ENCODE data around the gene LPAR5. TPM values are rescaled to one million over a fixed set of nuclear protein-coding genes. Genes with fewer than 3 reads are reported as not detected.

LPAR5 gene
- total RNA-seq, 3 donors from 2014 or later = 3.8 to 5.5 (median 5.1) TPM

DNA sequence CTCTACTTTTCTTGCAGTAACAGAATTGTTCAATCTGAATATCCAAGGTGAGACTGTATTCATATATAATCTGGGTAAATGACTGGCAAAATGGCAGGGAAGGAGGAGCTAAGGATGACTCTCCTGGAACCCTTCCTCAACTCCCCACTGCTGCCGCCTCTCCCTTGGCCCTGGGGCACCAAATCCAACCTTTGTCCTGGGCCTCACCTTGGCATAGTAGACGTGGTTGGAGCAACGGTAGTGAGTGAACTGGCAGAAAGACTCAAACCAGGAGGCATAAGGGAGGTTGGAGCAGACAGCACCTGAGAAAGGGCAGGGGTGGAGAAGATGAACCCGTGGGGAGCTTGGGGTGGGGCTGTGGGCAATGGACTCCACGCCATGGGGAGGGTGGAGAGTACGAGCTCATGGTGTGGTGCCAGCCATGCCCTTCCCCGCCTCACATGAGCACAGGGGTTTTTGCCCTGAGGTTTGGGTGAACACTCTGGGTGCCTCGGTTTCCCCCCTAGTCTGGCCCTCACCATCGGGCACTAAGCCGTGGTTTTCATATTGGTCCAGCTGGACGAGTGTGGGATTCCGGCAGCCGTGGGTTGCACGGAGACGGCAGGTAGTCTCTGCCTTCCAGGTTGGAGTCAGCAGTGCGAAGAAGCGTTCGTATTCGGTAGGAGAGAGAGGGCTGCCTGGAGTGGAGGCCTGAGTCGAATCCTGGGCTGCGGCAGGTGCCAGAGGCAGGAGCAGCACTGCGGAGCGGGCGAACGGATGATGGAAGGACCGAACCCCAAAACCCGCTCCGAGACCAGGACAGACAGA, 10.7 kb upstream of the LPAR5 start:
- Mint-ChIP-seq H3K27me3 (ENCODE audit: low read depth) (no peaks in the 10 kb centered on the region), H3K4me1 (ENCODE audit: low read depth) (peaks cover 14% of the 10 kb centered on the region), H3K4me3 (peak overlapping the region; percentile 65), H3K9me3 (peaks cover 18% of the 10 kb centered on the region), H3K36me3 (ENCODE audit: insufficient read depth) (peaks cover 22% of the 10 kb centered on the region)
- DNase-seq (no peak), ATAC-seq (no peak)

DNA sequence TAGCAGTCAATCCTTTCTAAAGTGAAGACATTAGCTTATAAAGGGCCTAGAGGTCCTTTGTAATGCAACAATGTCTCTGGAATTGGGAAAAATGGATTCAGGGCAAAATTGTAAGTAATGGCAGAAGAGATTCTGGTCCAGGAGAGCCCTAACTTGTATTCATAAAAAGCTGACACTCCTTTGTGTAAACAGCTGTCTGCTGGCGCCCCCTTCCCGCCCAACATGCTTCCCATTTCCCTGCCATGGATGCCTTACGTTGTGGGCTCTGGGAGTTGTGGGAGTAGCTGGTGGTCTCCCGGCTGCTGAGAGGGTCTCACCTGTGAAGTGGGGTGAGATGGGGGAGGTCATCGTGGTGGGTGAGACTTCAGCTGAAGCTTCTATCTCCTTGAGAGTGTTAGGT, 9.1 kb upstream of the LPAR5 start:
- Mint-ChIP-seq H3K27me3 (ENCODE audit: low read depth) (no peaks in the 10 kb centered on the region), H3K36me3 (ENCODE audit: insufficient read depth) (peaks cover 15% of the 10 kb centered on the region), H3K9me3 (peaks cover 18% of the 10 kb centered on the region), H3K4me1 (ENCODE audit: low read depth) (peaks cover 14% of the 10 kb centered on the region), H3K4me3 (no peak overlapping the region)
- DNase-seq (no peak), ATAC-seq (no peak)

DNA sequence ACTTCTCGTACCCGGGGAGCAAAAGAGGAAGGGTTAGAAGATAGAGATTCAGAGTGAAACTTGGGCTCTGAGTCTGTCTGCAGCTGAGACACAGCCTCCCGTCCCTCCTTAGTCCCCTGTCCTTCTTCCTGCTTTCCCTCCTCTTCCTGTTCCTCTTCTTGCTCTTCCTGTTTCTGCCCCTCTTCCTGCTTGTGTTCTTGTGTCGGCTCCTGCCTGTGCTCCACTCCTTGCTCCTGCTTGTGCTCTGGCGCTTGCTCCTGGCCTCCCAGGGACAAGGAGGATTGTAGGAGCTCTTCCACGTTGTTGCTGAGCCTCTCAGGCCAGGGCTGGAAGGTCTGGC, 8.5 kb upstream of the LPAR5 start:
- no peak for ATAC-seq
- Mint-ChIP-seq H3K36me3 (ENCODE audit: insufficient read depth) (peaks cover 15% of the 10 kb centered on the region), H3K4me1 (ENCODE audit: low read depth) (peaks cover 14% of the 10 kb centered on the region), H3K9me3 (peaks cover 18% of the 10 kb centered on the region), H3K27me3 (ENCODE audit: low read depth) (no peaks in the 10 kb centered on the region), H3K4me3 (no peak overlapping the region)
- DNase-seq = no peak

DNA sequence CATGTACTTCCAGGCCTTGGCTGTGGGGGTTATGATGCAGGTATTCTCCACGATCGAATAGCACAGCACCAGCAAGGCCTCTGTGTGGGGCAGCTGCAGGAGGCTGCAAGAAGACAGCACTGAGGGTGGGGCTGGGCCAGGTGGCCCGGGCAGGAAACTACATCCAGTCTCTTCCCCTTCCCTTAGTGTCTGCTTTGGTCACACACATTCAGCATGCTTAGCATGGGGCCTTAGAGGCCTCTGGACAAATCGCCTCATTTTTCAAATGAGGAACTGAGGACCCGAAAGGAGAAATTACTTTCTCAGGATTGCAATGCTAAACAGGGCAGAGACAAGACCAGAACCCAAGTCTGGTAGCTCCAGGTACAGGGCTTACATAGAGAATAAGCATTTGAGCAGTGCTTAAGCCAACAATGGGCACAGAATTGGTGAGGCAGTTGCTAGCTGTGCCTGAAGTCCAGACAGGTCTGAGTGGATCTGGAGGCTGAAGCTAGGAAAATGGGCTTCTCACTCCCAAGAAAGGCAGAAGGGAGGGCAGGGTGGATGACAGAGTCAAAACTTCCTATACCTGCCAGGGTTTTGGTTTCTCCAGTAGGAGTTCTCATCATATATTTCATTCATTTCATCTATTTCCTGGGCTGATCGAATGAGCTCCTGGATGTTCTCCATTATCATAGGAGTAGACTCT, 8.0 kb upstream of the LPAR5 start:
- H3K4me3 Mint-ChIP-seq = no peak overlapping the region
- peaks cover 14% of the 10 kb centered on the region for H3K4me1 Mint-ChIP-seq (ENCODE audit: low read depth)
- H3K27me3 Mint-ChIP-seq (ENCODE audit: low read depth) = no peaks in the 10 kb centered on the region
- no peak for DNase-seq
- ATAC-seq = no peak
- H3K36me3 Mint-ChIP-seq (ENCODE audit: insufficient read depth) = peaks cover 15% of the 10 kb centered on the region
- peaks cover 18% of the 10 kb centered on the region for H3K9me3 Mint-ChIP-seq

DNA sequence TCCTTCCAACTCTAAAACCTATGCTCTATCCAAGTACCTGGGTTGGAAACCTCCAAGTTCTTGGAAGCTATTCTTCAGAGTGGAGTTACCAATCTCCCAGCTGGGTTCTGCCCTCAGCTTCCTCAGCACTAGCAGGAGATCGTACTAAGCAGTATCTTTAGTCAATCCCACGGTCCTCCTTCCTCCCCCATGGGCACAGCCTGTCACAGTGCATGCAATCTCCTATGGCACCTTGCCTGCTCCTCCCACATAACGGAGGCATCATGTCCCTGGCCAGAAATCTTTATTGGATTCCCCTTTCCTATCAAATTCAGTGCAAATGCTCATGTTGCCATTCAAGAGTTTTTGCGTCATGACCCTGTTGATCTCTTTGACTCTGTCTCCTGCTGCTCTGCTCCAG, 5.4 kb upstream of the LPAR5 start:
- Mint-ChIP-seq H3K9me3 (peaks cover 18% of the 10 kb centered on the region), H3K36me3 (ENCODE audit: insufficient read depth) (peaks cover 8% of the 10 kb centered on the region), H3K27me3 (ENCODE audit: low read depth) (no peaks in the 10 kb centered on the region), H3K4me3 (no peak overlapping the region), H3K4me1 (ENCODE audit: low read depth) (peaks cover 19% of the 10 kb centered on the region)
- no peak for DNase-seq
- ATAC-seq = no peak

DNA sequence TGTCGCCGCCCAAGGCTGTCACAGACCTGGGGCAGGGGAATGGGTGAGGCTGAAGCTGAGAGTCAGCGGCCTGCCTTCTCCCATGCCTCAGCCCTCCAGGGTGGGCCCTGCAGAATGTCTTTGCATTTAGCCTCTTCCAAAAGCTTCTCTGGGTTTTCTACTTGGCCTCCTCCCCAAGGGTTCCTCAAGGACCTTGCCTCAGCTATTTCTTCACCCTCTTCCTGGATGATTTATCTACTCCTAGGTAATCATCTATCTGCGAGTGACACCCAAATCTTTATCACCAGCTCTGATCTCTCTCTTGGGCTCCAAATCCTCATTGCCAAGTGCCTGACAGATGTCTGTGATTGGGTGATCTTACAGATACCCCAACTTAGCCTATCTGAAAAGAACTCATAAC, 4.7 kb upstream of the LPAR5 start:
- Mint-ChIP-seq H3K4me1 (ENCODE audit: low read depth) (peaks cover 25% of the 10 kb centered on the region), H3K4me3 (no peak overlapping the region), H3K27me3 (ENCODE audit: low read depth) (no peaks in the 10 kb centered on the region), H3K9me3 (peaks cover 18% of the 10 kb centered on the region), H3K36me3 (ENCODE audit: insufficient read depth) (peaks cover 8% of the 10 kb centered on the region)
- ATAC-seq = no peak
- DNase-seq = no peak

DNA sequence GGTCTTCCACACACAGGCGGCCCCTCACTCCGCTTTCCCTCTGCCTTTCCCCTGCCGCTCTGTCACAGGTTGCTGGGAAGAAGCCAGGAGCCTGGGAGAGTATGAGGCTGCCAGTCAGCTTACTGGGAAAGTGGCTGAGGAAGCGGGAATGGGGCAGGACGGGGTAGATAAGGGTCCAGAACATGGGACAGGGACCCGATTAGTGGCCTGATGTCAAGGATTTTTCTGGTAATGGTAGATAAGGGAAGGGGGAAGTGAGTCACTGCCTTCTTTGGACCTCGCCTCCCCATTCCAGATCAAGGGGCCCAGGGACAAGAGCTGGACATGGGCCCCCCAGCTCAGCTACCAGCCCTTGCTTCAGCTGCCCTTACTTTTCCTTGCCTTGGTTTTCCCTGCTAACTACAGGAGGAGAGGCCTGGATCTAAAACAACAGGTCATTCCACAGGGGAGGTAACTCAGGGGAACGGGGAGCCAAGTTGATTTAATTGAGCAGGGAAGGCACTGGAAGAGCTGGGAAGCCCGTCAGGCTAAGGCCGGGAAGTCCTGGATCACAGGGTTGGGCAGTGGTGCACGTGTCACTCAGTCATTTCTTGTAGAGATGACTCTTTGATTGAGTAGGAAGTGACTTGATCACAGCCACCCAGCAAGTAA, 3.5 kb upstream of the LPAR5 start:
- Mint-ChIP-seq H3K36me3 (ENCODE audit: insufficient read depth) (peaks cover 3% of the 10 kb centered on the region), H3K9me3 (peaks cover 11% of the 10 kb centered on the region), H3K4me1 (ENCODE audit: low read depth) (peaks cover 32% of the 10 kb centered on the region), H3K27me3 (ENCODE audit: low read depth) (no peaks in the 10 kb centered on the region), H3K4me3 (no peak overlapping the region)
- ATAC-seq (no peak), DNase-seq (no peak)

DNA sequence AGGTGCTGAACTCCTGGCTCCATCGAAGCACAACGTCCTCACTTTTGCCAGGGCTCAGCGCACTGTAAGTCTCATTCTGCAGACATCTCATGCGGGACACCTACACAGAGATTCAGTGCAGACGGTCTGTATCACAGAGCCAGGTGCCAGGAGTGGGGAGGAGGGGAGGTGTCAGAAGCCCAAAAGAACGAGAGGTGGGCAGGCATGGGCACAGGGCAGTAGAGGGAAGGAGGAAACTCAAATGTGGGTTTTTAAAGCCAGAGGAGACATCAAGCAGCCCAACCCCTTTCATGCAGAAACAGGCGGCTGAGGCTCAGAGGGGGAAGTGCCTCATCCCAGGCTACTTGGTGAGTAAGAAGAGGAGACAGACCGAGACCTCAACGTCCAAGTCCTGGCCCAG, 2.5 kb upstream of the LPAR5 start:
- ATAC-seq (no peak), DNase-seq (no peak)
- Mint-ChIP-seq H3K36me3 (ENCODE audit: insufficient read depth) (peaks cover 2% of the 10 kb centered on the region), H3K4me1 (ENCODE audit: low read depth) (peaks cover 32% of the 10 kb centered on the region), H3K27me3 (ENCODE audit: low read depth) (no peaks in the 10 kb centered on the region), H3K4me3 (no peak overlapping the region), H3K9me3 (peaks cover 4% of the 10 kb centered on the region)

DNA sequence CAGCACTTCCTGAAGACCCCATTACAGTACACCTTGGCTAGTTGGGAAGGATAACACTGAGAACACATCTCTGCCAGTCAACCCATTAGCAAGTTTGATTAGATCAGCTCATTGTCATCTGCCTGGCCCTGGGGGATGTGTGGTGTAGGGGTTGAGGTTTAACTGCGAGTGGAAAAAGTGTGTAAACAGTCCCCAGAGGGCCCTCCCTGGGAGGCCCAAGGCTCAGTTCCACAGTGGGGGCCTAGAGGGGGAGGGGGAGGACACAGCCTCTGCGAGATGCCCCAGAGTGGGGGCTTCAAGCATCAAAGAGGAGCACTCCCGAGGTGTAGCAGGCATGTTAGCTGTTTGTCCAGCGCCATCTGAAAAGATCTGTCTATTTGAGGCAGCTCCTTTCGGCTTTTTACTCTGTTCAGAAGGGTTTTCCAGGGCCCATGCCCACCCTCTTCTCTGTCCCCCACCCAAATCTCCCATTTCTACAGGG, 344 bp downstream of the LPAR5 start:
- peak; percentile 43 for DNase-seq
- Mint-ChIP-seq H3K4me3 (peak overlapping the region; percentile 71), H3K4me1 (ENCODE audit: low read depth) (peaks cover 61% of the 10 kb centered on the region), H3K9me3 (no peaks in the 10 kb centered on the region), H3K36me3 (ENCODE audit: insufficient read depth) (no peaks in the 10 kb centered on the region), H3K27me3 (ENCODE audit: low read depth) (no peaks in the 10 kb centered on the region)
- peak; percentile 74 to 77 for ATAC-seq

DNA sequence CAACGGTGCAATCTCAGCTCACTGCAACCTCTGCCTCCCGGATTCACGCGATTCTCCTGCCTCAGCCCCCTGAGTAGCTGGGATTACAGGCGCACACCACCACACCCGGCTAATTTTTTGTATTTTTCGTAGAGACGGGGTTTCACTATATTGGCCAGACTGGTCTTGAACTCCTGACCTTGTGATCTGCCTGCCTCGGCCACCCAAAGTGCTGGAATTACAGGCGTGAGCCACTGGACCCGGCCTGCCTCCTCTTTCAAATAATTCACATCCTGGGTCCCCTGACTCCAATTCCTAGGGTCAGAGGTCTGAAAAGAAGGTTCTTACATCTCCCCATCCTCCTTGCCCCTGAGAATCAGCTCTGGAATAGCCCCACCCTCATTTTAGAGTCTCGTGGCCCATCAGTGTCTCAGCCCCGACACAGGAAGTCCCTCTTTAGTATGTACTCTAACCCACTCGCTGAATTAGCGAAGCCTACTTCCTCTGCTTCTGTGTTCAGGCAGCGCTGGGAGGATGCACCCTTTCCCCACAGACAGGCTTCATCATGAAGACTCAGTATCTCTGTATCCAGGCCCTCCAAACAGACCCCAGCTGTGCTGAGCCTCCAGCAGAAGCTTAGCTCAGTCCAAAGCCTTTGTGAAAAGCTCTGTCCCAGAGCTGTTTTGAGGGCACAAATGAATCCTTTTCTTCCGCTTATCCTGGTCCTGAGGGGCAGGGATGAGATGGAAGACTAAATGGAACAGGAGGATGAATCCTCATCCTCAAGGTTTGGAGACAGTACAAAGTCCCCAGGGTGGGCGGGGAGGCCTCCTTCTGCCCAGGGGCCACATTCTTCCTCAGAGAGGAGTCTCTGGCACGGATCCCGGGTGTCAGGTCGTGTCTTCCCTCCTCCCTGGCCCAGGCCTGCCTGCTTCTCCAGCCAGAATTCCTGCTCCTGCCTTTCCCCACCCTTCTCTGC, 3.5 kb downstream of the LPAR5 start:
- no peaks in the 10 kb centered on the region for H3K36me3 Mint-ChIP-seq (ENCODE audit: insufficient read depth)
- H3K27me3 Mint-ChIP-seq (ENCODE audit: low read depth) = no peaks in the 10 kb centered on the region
- DNase-seq (peak; percentile 44), ATAC-seq (peak; percentile 65 to 72)
- H3K4me3 Mint-ChIP-seq = peak overlapping the region; percentile 76
- H3K4me1 Mint-ChIP-seq (ENCODE audit: low read depth) = peaks cover 65% of the 10 kb centered on the region
- H3K9me3 Mint-ChIP-seq = no peaks in the 10 kb centered on the region

DNA sequence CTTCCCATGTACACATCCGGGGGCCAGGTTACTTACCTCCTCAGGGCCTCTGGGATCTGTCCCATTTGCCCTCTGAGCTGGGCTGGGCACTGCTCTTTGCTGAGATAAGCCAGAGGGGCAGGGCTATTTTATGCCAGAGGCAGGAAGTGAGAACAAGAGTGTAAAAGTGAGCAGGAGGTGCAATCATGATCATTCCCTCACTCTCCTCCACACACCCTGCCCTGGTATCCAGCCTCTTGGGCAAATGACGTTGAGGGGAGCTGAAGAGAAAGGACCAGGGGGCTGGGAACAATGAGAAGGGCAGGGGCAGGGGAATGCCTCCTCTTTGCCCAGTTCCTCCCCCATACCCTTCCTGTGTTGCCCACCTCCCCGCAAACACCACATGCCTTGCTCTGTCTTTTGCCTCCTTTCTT, 4.2 kb downstream of the LPAR5 start:
- DNase-seq = no peak
- Mint-ChIP-seq H3K4me1 (ENCODE audit: low read depth) (peaks cover 70% of the 10 kb centered on the region), H3K36me3 (ENCODE audit: insufficient read depth) (no peaks in the 10 kb centered on the region)

DNA sequence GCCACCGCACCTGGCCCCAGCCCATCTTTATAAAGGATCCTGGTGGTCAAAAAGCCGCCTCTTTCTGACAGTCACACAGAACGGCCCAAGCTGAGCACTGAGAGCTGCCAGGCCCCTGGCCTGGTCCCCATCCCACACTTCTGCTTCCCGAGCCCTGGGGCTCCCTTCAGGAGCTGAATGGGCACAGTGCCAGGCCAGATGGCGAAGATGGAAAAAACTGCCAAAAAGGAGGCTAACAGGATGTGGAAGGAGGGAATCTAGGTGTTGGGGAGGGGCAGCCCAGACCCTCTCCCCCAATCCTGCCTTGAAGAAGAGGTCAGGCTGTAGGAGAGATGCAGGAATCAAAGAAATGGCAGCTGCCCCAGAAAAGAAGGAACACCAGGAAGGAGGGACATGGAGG, 5.0 kb downstream of the LPAR5 start:
- H3K4me1 Mint-ChIP-seq (ENCODE audit: low read depth) = peaks cover 65% of the 10 kb centered on the region
- ATAC-seq = no peak

More for the DNA sequence above, 4.2 kb downstream of the LPAR5 start:
- peak; percentile 33 to 45 for ATAC-seq
- Mint-ChIP-seq H3K9me3 (no peaks in the 10 kb centered on the region), H3K27me3 (ENCODE audit: low read depth) (no peaks in the 10 kb centered on the region), H3K4me3 (peak overlapping the region; percentile 76)

DNA sequence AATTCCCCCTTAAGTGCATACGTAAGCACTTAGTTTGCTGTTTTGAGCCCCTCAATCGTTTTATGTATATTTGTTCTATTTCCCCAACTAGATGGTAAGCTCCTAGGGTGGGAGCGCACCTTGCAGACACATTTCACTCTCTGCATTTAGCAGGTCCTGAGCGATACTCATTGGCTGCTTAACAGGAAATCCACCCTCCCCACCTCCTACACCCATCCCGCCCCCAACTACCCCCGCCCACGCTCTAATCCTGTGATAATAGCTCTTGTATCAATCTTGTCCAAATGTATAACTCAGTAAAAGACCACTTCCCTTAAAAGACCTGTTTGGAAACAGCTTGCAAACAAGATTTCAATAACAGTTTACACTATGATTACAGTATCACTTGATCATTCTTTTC, 8.1 kb downstream of the LPAR5 start:
- peak; percentile 51 to 58 for ATAC-seq
- Mint-ChIP-seq H3K9me3 (no peaks in the 10 kb centered on the region), H3K36me3 (ENCODE audit: insufficient read depth) (no peaks in the 10 kb centered on the region), H3K4me3 (peak overlapping the region; percentile 73), H3K4me1 (ENCODE audit: low read depth) (peaks cover 44% of the 10 kb centered on the region), H3K27me3 (ENCODE audit: low read depth) (no peaks in the 10 kb centered on the region)
- DNase-seq = peak; percentile 46

More for the DNA sequence above, 5.0 kb downstream of the LPAR5 start:
- Mint-ChIP-seq H3K27me3 (ENCODE audit: low read depth) (no peaks in the 10 kb centered on the region), H3K4me3 (peak overlapping the region; percentile 76), H3K9me3 (no peaks in the 10 kb centered on the region), H3K36me3 (ENCODE audit: insufficient read depth) (no peaks in the 10 kb centered on the region)
- no peak for DNase-seq

All from activated T-cell treated with anti-CD3 and anti-CD28 coated beads, Interleukin-2, amount 50 U/mL, for 4 hours (primary cell).